PC-3 (cell line): ENCODE measurements around the gene DHRS4L2. TPM values are rescaled to one million over a fixed set of nuclear protein-coding genes. Genes with fewer than 3 reads are reported as not detected.
"Not testable (repeated sequence)": the region's sequence is repeated elsewhere in the genome, so short reads cannot be mapped to it uniquely, and the experiment has no call there.

Experiments
- ATAC-seq: fragments of 200-7000 bp; cut with Tn5 transposase; 2 replicates; pipeline ENCODE4 v1.9.1; 2020; ENCODE audit warnings: mild to moderate bottlenecking, moderate library complexity
- BruUV-seq: library from RNA; stranded (reverse); fragments of 400-500 nt; replicated peaks from 2 replicates; lab custom pipeline; 2021; lab: Mats Ljungman, UMichigan
- CTCF ChIA-PET: fragments of 300-600 bp; sonication (Branson Sonifier 250); formaldehyde crosslinking; loops from one replicate; lab custom pipeline; 2022; ENCODE audit warnings: antibody characterized with exemption; lab: Charles Lee
- POLR2A ChIA-PET: fragments of 300-600 bp; sonication (Branson Sonifier 250); formaldehyde crosslinking; loops from one replicate; lab custom pipeline; 2022; ENCODE audit warnings: antibody characterized with exemption; ENCODE audit not compliant: unreplicated experiment; lab: Charles Lee
- DNase-seq: peaks from one replicate; pipeline ENCODE4 v3.0.0-alpha.2; 2015
- H2AFZ ChIP-seq: fragments of 300-600 bp; sonication (generic); 2 replicates; pipeline ENCODE4 v1.6.0; 2016; ENCODE audit warnings: antibody characterized with exemption, low read length
- H3F3A ChIP-seq: fragments of 300-600 bp; sonication (generic); one replicate; pipeline ENCODE4 v1.6.0; 2017; ENCODE audit warnings: antibody characterized with exemption, low read length, control low read depth, mild to moderate bottlenecking; ENCODE audit not compliant: unreplicated experiment
- H3K27ac ChIP-seq: fragments of 300-600 bp; sonication (generic); 2 replicates; pipeline ENCODE4 v1.5.1; 2016; ENCODE audit warnings: mild to moderate bottlenecking, low read length
- H3K27me3 ChIP-seq: fragments of 300-600 bp; sonication (generic); 2 replicates; pipeline ENCODE4 v1.6.1; 2016; ENCODE audit warnings: low read length, mixed read lengths
- H3K36me3 ChIP-seq: fragments of 300-600 bp; sonication (generic); 2 replicates; pipeline ENCODE4 v1.6.1; 2016; ENCODE audit warnings: low read depth, mixed run types, low read length, mixed read lengths
- H3K4me1 ChIP-seq: fragments of 300-600 bp; sonication (generic); 2 replicates; pipeline ENCODE4 v1.5.1; 2016; ENCODE audit warnings: low read length; ENCODE audit not compliant: insufficient read depth
- H3K4me2 ChIP-seq: fragments of 300-600 bp; sonication (generic); 2 replicates; pipeline ENCODE4 v1.6.0; 2016; ENCODE audit warnings: low read length
- H3K4me3 ChIP-seq: fragments of 300-600 bp; sonication (generic); 2 replicates; pipeline ENCODE4 v1.5.1; 2016; ENCODE audit warnings: mild to moderate bottlenecking, low read length, mixed read lengths
- H3K79me2 ChIP-seq: fragments of 300-600 bp; sonication (generic); 2 replicates; pipeline ENCODE4 v1.6.1; 2017; ENCODE audit warnings: low read length, mixed read lengths
- H3K9ac ChIP-seq: fragments of 300-600 bp; sonication (generic); 2 replicates; pipeline ENCODE4 v1.6.0; 2016; ENCODE audit warnings: mild to moderate bottlenecking, low read length
- H3K9me2 ChIP-seq: fragments of 300-600 bp; sonication (generic); replicated peaks from 2 replicates; pipeline ENCODE4 v1.6.1; 2016; ENCODE audit warnings: mixed run types, low read length, mixed read lengths
- H3K9me3 ChIP-seq: fragments of 300-600 bp; sonication (generic); 2 replicates; pipeline ENCODE4 v1.6.1; 2016; ENCODE audit warnings: low read length, mixed read lengths
- H4K20me1 ChIP-seq: fragments of 300-600 bp; sonication (generic); 2 replicates; pipeline ENCODE4 v1.6.1; 2016; ENCODE audit warnings: low read length, mixed read lengths
- EZH2 ChIP-seq: fragments of 300-600 bp; sonication (generic); IDR thresholded peaks from one replicate; pipeline ENCODE4 v1.6.1; 2017; ENCODE audit warnings: antibody characterized with exemption, mild to moderate bottlenecking, low read length; ENCODE audit not compliant: unreplicated experiment
- intact Hi-C: fragments of 100-400 bp; cut with micrococcal nuclease; formaldehyde crosslinking; loops from 2 replicates; pipeline ENCODE4 v1.9.0; 2023
- total RNA-seq: library from RNA; depleted of rRNA; stranded (reverse); fragments of >200 nt; gene quantifications from 2 replicates; pipeline ENCODE4 v1.2.3, GENCODE V29; 2014
- TF ChIP-seq, protein P1 (sequence below): fragments of 300-600 bp; sonication (generic); conservative IDR thresholded peaks from 2 replicates; pipeline ENCODE4 v1.5.1; 2017; ENCODE audit warnings: antibody characterized with exemption, low read depth, mild to moderate bottlenecking, low read length

DHRS4L2 gene
- total RNA-seq, 1 experiment from 2014 or later, result 16.5 TPM

- TF ChIP-seq, protein P1, sequence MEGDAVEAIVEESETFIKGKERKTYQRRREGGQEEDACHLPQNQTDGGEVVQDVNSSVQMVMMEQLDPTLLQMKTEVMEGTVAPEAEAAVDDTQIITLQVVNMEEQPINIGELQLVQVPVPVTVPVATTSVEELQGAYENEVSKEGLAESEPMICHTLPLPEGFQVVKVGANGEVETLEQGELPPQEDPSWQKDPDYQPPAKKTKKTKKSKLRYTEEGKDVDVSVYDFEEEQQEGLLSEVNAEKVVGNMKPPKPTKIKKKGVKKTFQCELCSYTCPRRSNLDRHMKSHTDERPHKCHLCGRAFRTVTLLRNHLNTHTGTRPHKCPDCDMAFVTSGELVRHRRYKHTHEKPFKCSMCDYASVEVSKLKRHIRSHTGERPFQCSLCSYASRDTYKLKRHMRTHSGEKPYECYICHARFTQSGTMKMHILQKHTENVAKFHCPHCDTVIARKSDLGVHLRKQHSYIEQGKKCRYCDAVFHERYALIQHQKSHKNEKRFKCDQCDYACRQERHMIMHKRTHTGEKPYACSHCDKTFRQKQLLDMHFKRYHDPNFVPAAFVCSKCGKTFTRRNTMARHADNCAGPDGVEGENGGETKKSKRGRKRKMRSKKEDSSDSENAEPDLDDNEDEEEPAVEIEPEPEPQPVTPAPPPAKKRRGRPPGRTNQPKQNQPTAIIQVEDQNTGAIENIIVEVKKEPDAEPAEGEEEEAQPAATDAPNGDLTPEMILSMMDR, result peak; percentile 83
- TF ChIP-seq EZH2, result no peak
- Histone ChIP-seq H3K36me3 (no peaks in the 10 kb centered on the region), H3K27ac (no peak overlapping the region), H4K20me1 (no peaks in the 10 kb centered on the region), H3K79me2 (no peaks in the 10 kb centered on the region), H3K9me2 (no peaks in the 10 kb centered on the region), H3K4me1 (no peaks in the 10 kb centered on the region), H3K9ac (no peak overlapping the region), H3F3A (no peaks in the 10 kb centered on the region), H3K27me3 (no peaks in the 10 kb centered on the region), H2AFZ (no peak overlapping the region), H3K9me3 (no peaks in the 10 kb centered on the region), H3K4me3 (no peak overlapping the region), H3K4me2 (peak overlapping the region; percentile 23; the same call in 1 of the 2 replicates)
- peak; percentile 89 for DNase-seq
- POLR2A ChIA-PET, result no interaction called here
- intact Hi-C loops, result loop anchor here (1.0 to 5.0 kb wide), 5 partner anchors 22 to 93 kb away; no protein-coding TSS in a partner anchor
- CTCF ChIA-PET, result no interaction called here
- no TSS peak for BruUV-seq
- peak; percentile 95 for ATAC-seq
These were observed 25.2 kb downstream of the DHRS4L2 start for GRCh38 chr14:24013654-24014514.

- BruUV-seq, H3K27me3 ChIP-seq, H3K27ac ChIP-seq, H3K9me2 ChIP-seq, H4K20me1 ChIP-seq, POLR2A ChIA-PET, CTCF ChIA-PET, H3K9me3 ChIP-seq, H3K36me3 ChIP-seq, ATAC-seq, H3K4me2 ChIP-seq, H3K4me1 ChIP-seq, H3F3A ChIP-seq, H3K4me3 ChIP-seq, H3K9ac ChIP-seq, H3K79me2 ChIP-seq, DNase-seq, H2AFZ ChIP-seq: not testable (repeated sequence)
- intact Hi-C loops, result loop anchor here (2.0 kb wide), 1 partner anchor 75 kb away; no protein-coding TSS in a partner anchor
These were observed 27.0 kb downstream of the DHRS4L2 start for GRCh38 chr14:24015745-24016144.

DNA sequence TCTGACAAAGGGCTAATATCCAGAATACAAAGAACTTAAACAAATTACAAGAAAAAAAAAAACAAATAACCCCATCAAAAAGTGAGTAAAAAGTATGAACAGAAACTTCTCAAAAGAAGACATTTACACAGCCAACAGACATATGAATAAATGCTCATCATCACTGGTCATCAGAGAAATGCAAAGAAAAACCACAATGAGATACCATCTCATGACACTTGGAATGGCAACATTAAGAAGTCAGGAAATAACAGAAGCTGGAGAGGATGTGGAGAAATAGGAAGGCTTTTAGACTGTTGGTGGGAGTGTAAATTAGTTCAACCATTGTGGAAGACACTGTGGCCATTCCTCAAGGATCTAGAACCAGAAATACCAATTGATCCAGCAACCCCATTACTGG, 30.2 kb downstream of the DHRS4L2 start:
- ATAC-seq, intact Hi-C loops, BruUV-seq: not testable (repeated sequence)

DNA sequence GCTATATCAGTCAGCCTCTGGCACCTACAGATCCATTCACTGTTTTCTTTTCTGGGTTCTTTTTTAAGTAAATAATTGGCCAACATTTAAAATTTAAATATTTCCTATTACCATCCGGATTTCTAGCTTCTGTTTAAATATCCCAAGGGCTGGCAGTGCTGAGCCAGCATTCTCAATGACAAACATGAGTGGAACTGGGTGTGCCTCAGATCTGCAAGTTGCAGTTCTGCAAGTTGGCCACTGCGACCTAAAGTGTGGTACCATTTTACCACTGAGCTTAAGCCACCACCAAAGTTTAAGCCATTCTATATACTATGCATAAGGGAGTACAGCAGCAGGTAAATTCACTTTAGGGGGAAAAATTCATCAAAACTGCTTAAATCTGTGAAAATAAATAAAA, 31.2 kb downstream of the DHRS4L2 start:
- H4K20me1 ChIP-seq, BruUV-seq, H2AFZ ChIP-seq, H3K9me3 ChIP-seq, H3K4me2 ChIP-seq, CTCF ChIA-PET, intact Hi-C loops, POLR2A ChIA-PET, H3F3A ChIP-seq, H3K9me2 ChIP-seq, H3K27me3 ChIP-seq, H3K36me3 ChIP-seq, H3K4me1 ChIP-seq, H3K4me3 ChIP-seq, H3K27ac ChIP-seq, H3K79me2 ChIP-seq, H3K9ac ChIP-seq: not testable (repeated sequence)
- DNase-seq (peak; percentile 21), ATAC-seq (peak; percentile 89)

More for the DNA sequence above, 30.2 kb downstream of the DHRS4L2 start:
- H3K27me3 ChIP-seq, H2AFZ ChIP-seq, H3K79me2 ChIP-seq, CTCF ChIA-PET, DNase-seq, H3K9ac ChIP-seq, H3K36me3 ChIP-seq, H3K9me2 ChIP-seq, H3K27ac ChIP-seq, H3K9me3 ChIP-seq, H3K4me1 ChIP-seq, H4K20me1 ChIP-seq, H3K4me2 ChIP-seq, H3K4me3 ChIP-seq, H3F3A ChIP-seq, POLR2A ChIA-PET: not testable (repeated sequence)

GRCh38 chr14:24020520-24020919, 31.8 kb downstream of the DHRS4L2 start:
- H3K9me3 ChIP-seq, H3K4me2 ChIP-seq, H3K27me3 ChIP-seq, H3K79me2 ChIP-seq, BruUV-seq, H3K9me2 ChIP-seq, CTCF ChIA-PET, H3F3A ChIP-seq, H3K4me1 ChIP-seq, intact Hi-C loops, POLR2A ChIA-PET, H2AFZ ChIP-seq, H3K9ac ChIP-seq, H3K4me3 ChIP-seq, DNase-seq, H4K20me1 ChIP-seq, H3K27ac ChIP-seq, ATAC-seq, H3K36me3 ChIP-seq: not testable (repeated sequence)
